ENCODE data around the gene LINC00237. TPM values are rescaled to one million over a fixed set of nuclear protein-coding genes. Genes with fewer than 3 reads are reported as not detected.

Gene LINC00237
- total RNA-seq, 4 donors from 2014 or later: 0.33 TPM; not detected in 3

DNA sequence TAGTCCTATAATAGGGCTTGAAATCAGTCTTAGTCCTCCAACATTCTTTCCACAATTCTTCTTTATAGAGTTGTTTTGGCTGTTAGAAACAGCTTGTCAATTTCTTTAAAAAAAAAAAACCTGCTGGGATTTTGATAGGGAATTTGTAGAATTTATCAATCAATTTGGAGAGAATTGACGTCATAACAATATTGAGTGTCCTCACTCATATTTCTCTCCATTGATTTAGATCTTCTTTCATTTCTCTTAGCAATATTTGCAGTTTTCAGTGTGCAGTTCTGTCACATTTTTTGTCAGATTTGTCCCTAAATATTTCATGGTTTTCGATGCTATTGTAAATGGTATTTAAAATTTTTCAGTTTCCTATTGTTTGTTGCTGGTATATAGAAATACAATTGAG lies 5.3 kb upstream of the LINC00237 start:
- Histone ChIP-seq H3K27ac (no peak overlapping the region), H3K4me1 (no peaks in the 10 kb centered on the region), H3K9me3 (no peaks in the 10 kb centered on the region), H3K36me3 (no peaks in the 10 kb centered on the region), H3K4me3 (replicated peaks in 1 of 3) (no peak overlapping the region), H3K27me3 (peaks cover 4% of the 10 kb centered on the region)
- intact Hi-C loops (cut with DNase I): no loop called here
- 92 to 95% methylated on average over 2 of the region's 2 CpGs for WGBS, 2 donors
- no peak for TF ChIP-seq POLR2A (IDR thresholded peaks at IDR 0.05)
- TF ChIP-seq, protein P1, sequence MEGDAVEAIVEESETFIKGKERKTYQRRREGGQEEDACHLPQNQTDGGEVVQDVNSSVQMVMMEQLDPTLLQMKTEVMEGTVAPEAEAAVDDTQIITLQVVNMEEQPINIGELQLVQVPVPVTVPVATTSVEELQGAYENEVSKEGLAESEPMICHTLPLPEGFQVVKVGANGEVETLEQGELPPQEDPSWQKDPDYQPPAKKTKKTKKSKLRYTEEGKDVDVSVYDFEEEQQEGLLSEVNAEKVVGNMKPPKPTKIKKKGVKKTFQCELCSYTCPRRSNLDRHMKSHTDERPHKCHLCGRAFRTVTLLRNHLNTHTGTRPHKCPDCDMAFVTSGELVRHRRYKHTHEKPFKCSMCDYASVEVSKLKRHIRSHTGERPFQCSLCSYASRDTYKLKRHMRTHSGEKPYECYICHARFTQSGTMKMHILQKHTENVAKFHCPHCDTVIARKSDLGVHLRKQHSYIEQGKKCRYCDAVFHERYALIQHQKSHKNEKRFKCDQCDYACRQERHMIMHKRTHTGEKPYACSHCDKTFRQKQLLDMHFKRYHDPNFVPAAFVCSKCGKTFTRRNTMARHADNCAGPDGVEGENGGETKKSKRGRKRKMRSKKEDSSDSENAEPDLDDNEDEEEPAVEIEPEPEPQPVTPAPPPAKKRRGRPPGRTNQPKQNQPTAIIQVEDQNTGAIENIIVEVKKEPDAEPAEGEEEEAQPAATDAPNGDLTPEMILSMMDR (IDR thresholded peaks at IDR 0.05): no peak
- no peak for DNase-seq

DNA sequence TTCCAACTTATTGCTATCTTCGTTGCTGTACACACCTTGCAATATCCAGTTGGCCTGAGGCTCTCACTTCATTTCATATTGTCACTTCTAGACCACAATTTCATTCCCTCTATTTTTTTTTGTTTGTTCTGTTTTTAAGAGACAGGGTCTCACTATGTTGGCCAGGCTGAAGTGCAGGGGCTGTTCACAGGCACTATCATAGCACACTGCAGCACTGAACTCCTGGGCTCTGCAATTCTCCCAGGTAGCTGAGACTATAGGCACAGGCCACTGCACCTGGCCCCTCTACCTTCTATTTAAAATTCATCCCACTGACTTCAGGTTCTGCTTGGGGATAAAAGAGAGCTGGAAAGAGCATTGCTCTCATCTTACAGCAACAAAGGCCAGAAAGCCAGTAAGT lies 4.7 kb upstream of the LINC00237 start:
- no peak for TF ChIP-seq POLR2A (IDR thresholded peaks at IDR 0.05)
- TF ChIP-seq, protein P1 (IDR thresholded peaks at IDR 0.05): no peak
- no peaks in the 10 kb centered on the region for H3K9me3 ChIP-seq
- no peak overlapping the region for H3K4me3 ChIP-seq (replicated peaks in 1 of 3)
- H3K27ac ChIP-seq: no peak overlapping the region
- H3K36me3 ChIP-seq: no peaks in the 10 kb centered on the region
- 92 to 95% methylated on average over 1 of the region's 1 CpG for WGBS, 2 donors
- H3K4me1 ChIP-seq: peaks cover 0 to 5% of the 10 kb centered on the region in 2 donors
- H3K27me3 ChIP-seq: peaks cover 10% of the 10 kb centered on the region
- intact Hi-C loops (cut with DNase I): no loop called here
- DNase-seq: no peak

DNA sequence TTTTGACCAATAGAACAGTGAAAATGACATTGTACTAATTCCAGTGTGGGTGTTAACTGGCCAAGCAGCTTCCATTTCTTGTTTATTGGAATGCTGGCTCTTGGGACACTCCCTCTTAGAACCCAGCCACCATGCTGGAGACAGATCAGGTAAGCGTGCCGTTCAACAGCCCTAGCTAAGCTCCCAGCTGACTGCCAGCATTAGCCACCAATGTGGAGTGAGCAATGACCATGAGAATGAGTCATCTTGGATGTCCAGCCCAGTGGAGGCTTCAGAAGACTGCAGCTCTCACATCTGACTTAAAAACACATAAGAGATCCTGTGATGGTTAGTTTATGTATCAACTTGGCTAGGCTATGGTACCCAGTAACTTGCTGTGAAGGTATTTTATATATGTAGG lies 3.0 kb upstream of the LINC00237 start:
- 80 to 92% methylated on average over 2 of the region's 2 CpGs for WGBS, 2 donors
- Histone ChIP-seq H3K4me3 (replicated peaks in 1 of 3) (no peak overlapping the region), H3K4me1 (peaks cover 4 to 12% of the 10 kb centered on the region in 2 donors), H3K27ac (no peak overlapping the region), H3K27me3 (peaks cover 27% of the 10 kb centered on the region), H3K36me3 (no peaks in the 10 kb centered on the region), H3K9me3 (no peaks in the 10 kb centered on the region)
- TF ChIP-seq POLR2A (IDR thresholded peaks at IDR 0.05): no peak
- TF ChIP-seq, protein P1 (IDR thresholded peaks at IDR 0.05): no peak
- intact Hi-C loops (cut with DNase I): no loop called here
- DNase-seq: no peak

DNA sequence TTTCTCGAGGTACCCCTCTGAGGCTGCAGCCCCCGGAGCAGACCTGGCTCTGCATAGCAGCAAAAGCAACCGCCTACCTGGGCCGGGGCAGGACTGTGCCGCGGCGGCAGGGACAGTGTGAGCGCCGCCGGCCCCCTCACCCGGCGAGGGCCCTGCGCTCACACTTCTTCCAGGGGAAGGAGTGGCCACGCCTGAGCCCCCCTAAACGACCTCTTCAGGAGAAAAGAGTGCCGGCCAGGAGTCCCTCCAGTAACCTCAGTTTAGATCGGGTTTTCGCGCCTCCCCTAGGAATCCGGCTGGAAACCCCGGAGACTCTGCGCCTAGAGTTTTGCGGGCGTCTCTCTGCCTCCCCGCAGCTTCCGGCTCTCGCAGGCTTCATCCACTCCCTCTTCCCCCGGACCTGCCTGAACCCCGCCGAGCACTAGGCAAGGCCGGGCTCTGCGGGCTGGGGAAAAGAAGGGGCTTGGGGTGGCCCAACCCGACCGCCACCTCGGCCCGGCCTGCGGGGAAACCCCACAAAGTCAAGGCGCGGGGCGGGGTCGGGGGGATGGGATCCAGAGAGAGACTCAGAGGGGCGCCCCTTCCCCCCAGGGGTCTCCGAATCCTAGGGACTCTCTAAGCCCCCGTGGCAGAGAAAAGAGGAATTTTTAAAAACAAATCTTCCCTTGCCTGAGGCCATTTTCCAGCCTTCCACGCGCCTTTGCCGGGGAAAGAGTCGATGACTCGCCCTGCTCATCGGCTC lies 558 bp downstream of the LINC00237 start:
- H3K9me3 ChIP-seq: no peaks in the 10 kb centered on the region
- no peak for TF ChIP-seq POLR2A (IDR thresholded peaks at IDR 0.05)
- TF ChIP-seq, protein P1 (IDR thresholded peaks at IDR 0.05): no peak
- H3K4me1 ChIP-seq: peaks cover 24 to 39% of the 10 kb centered on the region in 2 donors
- H3K27me3 ChIP-seq: peaks cover 53% of the 10 kb centered on the region
- peak in 1 of 2 donors; percentile 1 for DNase-seq
- no peak overlapping the region for H3K27ac ChIP-seq
- no peak overlapping the region for H3K4me3 ChIP-seq (replicated peaks in 1 of 3)
- intact Hi-C loops (cut with DNase I): no loop called here
- H3K36me3 ChIP-seq: no peaks in the 10 kb centered on the region
- 3 to 6% methylated on average over 24 to 28 of the region's 50 CpGs for WGBS, 2 donors

DNA sequence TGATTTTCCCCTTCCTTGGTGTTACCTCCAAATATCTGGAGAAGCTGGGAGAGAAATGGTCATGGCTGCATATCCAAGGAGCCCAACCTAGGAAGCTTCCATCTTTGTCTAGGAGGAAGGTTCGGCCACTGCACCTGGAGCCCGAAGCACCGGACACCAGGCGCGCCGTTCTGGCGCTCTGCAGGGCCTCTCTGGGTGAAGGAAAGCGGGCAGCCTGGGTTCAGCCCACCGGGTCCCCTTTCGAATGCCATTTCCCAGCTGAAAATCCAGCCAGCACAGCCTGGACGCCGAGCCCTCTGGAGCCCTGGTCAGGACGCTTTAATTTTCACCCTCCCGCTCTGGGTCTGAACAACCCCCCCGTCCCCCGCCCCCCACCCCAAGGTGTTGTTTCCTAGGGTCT lies 1.2 kb downstream of the LINC00237 start:
- Histone ChIP-seq H3K4me1 (peaks cover 29 to 46% of the 10 kb centered on the region in 2 donors), H3K27me3 (peaks cover 60% of the 10 kb centered on the region), H3K4me3 (replicated peaks in 1 of 3) (no peak overlapping the region), H3K9me3 (no peaks in the 10 kb centered on the region), H3K27ac (no peak overlapping the region), H3K36me3 (no peaks in the 10 kb centered on the region)
- DNase-seq: no peak
- intact Hi-C loops (cut with DNase I): no loop called here
- no peak for TF ChIP-seq POLR2A (IDR thresholded peaks at IDR 0.05)
- TF ChIP-seq, protein P1 (IDR thresholded peaks at IDR 0.05): no peak
- WGBS, 2 donors: 4 to 8% methylated on average over 10 to 16 of the region's 16 CpGs

Data from thyroid gland (tissue), 4 donors.